NCI-H1105 (cell line): ENCODE data around the gene EMILIN1.
"Not testable (repeated sequence)": the region's sequence is repeated elsewhere in the genome, so short reads cannot be mapped to it uniquely, and the experiment has no call there.

Experiments
- DNase-seq: peaks from one replicate; lab custom pipeline; 2025; lab: John Stamatoyannopoulos, UW

EMILIN1 gene

DNA sequence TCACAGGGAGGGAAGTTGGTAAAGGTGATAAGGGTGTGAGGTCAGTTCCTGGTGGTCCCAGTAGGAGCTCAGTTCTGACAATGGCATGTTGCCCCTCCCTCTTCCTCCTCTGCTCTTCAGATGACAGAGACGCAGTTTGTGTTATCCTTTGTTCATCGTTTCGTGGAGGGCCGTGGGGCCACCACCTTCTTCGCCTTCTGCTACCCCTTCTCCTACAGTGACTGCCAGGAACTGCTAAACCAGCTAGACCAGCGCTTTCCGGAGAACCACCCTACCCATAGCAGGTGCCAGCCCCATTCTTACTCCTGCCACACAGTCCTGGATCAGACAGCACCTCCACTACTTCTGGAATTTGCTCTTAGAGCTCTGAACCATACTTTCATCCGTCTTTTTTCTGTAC is 24.6 kb upstream of the EMILIN1 start:
- DNase-seq: no peak

DNA sequence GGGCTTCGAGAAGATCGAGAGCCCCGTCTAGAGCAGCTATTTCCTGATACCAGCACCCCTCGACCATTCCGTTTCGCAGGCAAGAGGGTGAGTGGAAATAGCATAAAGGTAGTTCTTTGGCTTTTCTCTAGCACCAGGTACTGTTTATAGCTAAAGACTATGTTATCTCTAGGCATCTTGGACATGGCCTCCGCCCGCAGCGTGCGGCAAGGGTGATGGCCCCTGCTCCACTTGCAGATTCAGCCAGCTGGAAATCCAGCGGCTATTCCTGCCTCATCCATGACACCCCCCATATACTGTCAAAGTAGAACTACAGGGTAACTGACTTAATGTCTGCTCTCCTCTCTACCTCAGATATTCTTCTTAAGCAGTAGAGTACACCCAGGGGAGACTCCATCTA is 23.7 kb upstream of the EMILIN1 start:
- DNase-seq: no peak

DNA sequence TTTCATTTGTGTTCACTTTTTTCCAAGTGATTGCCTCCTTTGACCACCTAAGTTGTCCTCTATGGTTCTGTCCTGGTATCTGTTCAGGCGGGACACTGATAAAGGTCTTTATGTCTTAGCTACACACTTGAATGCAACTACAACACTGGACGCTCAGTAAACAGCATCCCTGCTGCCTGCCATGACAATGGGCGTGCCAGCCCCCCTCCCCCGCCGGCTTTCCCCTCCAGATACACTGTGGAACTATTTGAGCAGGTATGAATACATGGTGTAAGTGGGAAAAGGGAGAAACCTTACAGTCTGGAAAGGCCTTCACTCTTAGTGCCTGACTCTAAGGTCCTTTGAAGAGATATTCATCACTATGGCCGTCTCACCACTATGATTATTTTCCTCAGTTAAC is 21.2 kb upstream of the EMILIN1 start:
- no peak for DNase-seq

DNA sequence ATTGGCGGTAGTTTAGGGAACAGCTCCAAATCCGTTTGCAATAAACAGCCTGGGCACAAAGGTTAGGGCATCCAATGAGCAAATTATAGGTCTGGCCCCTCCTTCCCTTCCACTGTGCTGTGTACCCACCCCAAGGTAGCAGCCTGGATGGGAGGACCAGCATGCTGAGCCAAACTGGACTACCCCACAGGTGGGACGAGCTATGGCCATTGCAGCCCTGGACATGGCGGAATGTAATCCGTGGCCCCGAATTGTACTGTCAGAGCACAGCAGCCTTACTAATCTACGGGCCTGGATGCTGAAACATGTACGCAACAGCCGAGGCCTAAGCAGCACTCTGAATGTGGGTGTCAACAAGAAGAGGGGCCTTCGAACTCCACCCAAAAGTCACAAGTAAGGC is 20.2 kb upstream of the EMILIN1 start:
- DNase-seq: no peak

DNA sequence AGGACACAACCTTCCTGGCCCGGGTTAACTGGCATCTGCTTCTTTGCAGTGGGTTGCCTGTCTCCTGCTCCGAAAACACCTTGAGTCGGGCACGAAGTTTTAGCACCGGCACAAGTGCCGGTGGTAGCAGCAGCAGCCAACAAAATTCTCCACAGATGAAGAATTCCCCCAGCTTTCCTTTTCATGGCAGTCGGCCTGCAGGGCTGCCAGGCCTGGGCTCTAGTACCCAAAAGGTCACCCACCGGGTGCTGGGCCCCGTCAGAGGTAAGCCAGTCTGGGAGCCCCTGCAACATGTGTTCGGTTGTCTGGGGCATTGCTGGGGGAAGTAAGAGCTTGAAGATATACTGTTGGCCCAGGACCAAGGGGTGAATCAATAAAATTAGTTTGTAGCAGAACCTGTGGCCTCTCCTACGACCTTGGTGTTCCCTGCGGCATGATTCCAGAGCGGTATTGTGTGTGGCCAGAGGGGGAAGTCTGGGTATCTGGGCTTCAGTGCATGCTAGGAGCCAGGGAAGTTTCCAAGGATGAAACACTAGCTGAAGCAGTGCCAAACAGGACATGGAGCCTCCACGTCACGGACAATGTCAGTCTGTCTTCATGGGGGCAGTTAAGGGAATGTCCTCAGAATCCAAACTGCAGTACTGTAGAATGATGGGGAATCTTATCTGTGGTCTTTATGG is 19.1 kb upstream of the EMILIN1 start:
- DNase-seq: no peak

DNA sequence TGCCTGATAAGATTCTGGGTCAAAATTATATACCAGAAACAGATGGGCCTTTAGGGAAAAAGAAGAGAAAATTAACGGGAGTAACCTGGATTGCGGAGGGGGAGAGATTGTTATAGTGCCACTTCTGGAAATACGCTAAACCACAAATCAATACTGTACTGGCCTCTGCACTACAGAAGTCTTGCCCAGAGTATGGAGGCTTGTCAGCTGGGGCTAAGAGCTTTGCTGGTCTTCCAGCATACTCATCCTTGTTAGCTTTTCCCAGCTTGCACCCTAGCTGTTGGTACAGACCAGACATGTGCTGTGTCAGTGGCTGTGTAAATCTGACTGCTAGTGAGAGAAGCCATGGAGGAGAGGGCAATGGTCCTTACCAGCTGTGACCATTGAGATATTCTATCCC is 18.1 kb upstream of the EMILIN1 start:
- no peak for DNase-seq

DNA sequence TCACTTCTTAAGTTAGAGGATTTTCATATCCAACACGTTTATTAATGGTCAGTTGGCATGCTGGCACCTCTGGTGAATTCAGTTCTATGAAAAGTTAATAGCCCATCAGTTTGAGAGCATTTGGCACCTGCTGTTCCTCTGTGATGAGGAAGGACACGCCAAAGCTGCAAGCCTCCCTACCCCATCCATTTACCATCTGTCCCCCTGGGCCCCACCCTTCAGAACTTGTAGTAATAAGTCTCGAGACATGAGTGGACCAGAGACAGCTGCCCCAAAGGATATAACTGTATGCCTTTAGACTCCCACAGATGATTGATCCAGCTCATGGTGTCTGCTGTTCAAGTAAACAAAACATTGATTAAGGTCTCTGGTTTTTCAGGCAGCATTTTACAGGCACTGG is 13.3 kb upstream of the EMILIN1 start:
- no peak for DNase-seq

DNA sequence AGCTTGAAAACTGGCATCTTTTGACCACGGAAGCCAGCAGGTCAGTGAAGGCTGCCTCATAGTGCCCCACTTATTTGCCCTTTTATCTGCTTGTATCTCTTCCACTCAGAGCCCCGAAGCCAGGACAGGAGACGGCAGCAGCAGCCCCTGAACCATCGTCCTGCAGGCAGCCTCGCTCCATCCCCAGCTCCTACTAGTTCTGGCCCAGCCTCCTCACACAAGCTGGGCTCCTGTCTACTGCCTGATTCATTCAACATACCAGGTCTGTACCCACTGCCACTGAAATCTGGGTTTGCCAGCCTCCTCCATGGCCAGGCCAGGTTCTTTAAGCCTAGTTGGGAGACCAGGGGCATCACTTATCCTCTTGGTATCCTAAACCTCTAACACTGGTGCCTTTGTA is 11.0 kb upstream of the EMILIN1 start:
- no peak for DNase-seq

DNA sequence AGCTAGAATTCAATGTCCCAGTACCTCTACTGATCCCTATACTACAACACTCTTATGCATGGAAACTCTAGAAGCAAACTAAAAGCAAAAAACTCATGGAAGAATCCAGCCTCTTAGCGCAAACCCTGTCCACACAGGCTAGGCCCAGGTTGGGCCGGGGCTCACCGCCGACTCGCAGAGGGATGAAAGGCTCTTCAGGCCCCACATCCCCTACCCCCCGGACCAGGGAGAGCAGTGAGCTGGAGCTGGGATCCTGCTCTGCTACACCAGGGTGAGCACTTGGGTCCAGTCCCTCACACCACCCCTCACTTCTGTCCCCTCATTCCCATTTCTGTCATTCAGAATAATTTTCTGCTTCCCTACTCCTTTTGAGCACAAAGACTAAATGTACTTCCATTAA is 9.0 kb upstream of the EMILIN1 start:
- DNase-seq: no peak

DNA sequence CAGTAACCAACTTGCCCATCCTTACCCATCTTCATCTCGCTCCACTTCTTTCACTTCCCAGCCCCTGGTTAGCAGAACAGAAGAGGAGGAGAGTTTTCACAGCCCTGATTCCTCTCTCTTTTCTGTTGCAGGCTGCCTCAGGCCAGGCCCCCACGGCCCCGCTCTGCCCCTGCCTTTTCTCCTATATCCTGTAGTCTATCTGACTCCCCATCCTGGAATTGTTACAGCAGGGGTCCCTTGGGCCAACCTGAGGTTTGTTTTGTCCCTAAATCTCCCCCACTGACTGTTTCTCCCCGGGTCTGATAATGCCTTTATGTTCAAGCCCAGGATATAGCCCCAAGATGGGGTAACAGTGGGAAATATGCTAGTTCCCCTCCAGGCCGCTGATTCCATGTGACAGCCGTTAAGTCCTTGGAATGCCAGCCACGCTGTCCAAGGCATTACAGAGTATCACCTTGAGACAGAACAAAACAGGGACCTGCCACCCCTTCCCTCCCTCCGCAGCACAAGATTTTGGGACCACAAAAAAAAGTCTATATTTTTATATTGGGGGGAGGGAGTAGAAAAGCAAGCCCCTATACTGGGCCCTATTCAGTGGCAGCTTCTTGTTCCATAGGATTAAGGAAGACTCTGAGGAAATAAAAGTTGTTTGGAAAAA is 8.3 kb upstream of the EMILIN1 start:
- no peak for DNase-seq

DNA sequence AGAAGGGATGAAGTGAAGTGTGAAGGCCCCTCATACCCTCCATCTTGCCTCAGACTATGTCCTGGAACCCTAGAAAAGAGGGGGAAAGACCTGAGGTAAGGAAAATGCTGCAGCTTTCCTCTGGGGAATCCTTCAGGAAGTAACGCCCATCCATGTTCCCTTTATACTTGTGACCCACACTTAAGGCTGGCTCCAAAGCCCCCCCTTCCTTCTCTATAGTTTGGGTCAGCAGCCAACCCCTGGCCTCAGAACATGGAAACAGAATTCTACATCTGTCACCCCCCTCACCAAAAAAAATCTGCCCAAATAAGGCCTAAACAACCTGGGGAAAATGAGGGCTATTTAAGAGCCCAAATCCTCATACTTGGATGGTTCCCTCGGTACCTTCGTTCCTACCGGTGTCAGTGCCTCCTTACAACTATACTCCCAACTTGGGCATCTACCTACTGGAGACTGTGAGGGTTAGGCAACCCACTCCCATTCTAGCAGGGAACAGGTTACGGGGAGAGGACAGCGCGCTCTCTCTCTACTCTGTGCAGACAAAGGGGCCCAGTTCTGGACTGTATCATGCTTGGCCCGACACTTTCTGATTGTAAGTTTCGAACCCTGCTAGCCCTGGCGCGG is 7.7 kb upstream of the EMILIN1 start:
- DNase-seq: no peak

DNA sequence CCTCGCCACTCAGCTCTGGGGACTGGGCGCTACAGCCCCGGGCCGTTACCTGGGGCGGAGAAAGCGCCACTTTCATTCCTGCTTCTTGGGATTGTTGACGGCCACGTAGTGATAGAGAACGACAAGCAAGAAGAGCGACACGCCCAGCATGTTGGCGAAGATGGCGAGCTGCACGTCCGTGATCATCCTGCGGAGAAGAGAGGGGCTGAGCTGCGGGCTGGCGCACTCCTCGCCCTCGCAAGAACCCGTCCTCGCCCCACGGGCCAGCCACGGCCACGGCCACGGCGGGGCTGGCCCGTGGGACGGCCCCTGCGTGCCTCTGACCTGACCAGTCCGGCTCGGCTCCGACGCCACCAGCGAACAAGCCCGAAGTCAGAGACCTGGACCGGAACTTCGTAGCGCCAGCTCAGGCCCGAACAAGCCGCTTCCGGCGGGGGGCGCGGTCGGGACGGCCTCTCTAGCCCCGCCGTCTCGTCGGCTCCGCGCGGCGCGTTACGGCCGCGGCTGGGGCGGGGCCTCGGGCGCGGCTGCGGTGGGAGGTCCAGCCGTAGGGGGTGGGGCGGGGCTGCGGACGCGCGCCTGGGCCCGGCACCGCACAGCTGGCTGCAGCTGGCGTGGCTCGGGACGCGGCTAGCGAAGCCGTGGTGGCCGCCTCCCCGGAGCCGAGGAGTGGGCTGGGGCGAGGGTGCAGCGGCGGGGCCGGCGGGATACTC is 7.0 kb upstream of the EMILIN1 start, which contains the start of gene OST4:
TSS of gene OST4 (minus strand) at position 378 of the 713 bp plus-strand sequence.
- DNase-seq: peak; percentile 83

DNA sequence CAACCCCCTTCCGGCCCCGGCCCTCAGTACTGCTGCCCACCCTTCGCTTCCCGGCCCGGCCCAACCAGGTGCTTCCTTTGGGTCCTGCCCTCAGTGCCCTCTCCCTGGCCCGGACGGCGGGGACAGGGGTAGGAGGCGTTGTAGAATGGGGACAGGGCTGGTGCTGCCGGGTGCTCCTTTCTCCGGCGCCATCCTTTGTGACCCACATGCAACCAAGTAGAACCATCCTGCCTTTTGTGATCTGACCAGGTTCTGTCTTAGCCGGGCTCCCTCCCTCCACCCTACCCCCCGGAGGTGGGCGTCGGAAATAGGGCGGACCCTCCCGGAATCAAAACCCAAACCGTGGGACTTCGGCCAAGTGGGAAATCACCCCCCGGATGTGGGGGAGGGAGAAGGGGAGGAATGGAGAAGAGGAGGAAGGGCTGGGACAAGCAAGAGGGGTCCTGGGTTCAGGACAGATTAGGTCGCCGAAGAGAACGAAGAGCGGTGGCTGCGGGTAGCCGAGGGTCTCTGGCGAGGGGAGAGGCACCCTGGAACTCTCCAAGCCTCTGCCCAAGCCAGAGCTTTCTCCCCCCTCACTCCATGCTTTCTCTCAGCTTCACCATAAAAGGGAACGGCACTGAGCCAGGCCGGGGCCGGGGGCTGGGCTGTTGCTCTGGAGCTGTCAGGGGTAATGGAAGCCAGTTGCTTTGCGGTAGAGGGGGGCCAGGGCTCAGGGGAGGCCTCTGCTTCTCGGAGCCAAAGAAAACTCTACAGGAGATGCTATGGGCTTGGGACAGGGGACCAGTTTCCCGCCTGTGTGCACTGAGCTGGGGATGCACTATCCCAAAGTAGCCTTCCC is 6.2 kb upstream of the EMILIN1 start:
- DNase-seq: no peak

DNA sequence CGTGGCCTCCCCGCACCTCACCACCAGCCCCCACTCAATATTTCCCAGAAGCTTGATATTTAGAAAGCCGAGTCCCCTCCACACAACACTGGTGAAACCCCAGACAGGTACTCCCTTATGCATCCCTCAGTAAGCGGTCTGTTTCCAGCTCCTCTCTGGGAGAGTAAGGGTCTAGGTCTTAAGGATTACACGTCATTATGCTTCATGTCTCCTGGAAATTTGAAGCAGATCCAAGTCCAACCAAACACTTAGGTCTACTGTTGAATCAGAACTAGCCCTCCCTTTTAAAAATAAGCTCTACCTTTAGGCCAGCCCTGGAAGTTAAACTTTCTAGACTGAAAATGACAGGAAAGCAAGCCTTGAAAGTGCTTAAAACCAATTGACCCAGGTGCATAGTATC is 5.5 kb upstream of the EMILIN1 start:
- DNase-seq: no peak

DNA sequence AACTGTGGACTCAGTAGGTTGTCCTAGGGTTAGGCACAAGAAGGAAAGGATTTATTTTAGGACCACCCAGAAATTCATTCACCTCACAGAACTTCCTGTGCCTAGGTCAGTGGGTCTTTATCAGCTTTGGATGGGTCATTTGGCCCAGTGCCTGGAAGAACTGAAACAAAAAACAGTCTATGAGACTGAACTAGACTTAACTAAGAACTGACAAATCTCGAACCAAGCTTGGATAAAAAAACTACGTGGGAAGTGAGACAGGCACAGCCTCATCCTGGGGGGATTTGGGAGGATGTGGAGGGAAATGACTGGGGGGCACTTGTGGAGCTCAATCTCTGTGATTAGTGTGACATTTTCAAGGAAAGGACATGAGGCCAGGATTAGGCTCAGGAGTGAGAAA is 4.6 kb upstream of the EMILIN1 start:
- DNase-seq: no peak

DNA sequence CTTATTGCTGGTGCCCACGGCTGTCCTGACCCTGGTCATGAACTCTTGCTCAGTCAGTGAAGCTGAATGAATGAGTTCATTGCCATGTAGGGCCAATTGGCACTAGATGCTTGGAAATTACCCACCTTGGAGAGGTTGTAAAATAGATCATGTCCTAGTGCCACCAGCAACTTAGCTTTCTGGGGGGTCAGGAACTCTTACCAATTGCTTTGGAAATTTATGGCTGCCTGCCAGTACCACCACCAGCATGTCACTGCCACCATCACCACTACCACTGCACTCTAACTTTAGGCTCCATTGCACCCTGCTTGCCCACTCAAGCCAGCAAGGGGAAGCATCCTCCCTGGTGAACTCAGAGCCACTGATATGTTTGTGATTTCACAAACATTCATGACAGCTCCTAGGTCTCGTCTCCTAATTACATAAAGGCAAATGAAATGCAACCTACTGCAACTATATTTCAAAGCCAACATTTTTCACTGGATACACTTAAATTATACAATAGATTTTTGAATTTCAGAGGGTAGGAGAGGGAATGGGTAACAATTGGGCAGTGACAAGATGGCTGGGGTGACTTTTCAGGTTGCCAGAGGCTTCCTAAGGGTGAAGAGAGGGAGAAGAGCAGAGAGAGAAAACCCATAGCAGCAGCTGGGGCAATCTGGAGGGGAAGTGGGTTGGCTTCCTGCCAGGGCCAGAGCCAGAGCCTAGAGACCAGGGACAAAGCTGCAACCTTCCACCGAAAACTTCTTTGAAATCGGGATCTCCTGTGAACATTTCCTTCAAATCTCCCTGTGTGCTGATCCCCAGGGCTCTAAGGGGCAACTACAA is 3.5 kb upstream of the EMILIN1 start:
- DNase-seq: peak; percentile 11

DNA sequence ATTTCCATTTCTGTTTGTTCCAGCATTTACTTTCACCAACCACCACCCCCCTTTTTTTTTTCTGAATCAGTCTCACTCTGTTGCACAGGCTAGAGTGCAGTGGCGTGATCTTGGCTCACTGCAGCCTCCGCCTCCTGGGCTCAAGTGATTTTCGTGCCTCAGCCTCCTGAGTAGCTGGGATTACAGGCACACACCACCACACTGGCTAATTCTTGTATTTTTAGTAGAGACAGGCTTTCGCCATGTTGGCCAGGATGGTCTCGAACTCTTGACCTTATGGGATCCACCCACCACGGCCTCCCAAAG is 2.9 kb upstream of the EMILIN1 start:
- not testable (repeated sequence) for DNase-seq

DNA sequence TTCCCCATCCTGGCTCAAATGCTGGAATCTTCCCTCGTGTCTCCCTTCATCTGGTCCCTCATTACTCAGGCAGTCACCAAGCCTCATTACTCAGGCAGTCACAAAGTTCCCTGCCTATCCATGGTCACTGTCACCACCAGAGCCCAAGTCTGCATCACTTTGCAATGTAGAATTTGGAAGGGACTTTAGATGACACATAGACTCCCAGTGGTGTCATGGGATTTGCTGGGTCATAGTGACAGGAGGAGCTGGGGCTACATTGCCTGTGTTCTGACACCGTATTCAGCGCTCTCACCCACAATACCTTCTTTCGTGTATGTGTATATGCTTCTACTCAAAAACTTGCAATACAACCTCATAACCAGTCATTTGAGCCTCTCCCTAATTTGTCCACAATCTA is 2.1 kb upstream of the EMILIN1 start:
- no peak for DNase-seq

DNA sequence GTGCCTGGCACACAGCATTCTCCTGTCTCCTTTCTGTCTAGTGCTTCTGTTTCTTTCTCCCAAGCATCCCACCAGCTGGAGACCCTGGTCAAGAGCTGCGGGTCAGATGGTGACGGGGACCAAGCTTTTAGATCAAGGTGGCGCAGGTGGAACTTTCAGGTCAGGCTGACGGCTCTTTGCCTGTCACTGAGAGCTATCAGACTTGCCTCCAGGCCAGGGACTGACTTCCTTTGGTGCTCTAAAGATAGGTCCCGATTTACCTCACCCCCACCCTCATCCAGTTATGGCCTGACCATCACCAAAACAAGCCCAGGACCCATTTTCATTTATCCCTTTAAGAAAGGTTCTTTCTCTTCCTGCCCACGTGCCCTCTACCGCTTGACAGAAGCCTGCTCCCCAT is 1.2 kb upstream of the EMILIN1 start:
- DNase-seq: no peak

DNA sequence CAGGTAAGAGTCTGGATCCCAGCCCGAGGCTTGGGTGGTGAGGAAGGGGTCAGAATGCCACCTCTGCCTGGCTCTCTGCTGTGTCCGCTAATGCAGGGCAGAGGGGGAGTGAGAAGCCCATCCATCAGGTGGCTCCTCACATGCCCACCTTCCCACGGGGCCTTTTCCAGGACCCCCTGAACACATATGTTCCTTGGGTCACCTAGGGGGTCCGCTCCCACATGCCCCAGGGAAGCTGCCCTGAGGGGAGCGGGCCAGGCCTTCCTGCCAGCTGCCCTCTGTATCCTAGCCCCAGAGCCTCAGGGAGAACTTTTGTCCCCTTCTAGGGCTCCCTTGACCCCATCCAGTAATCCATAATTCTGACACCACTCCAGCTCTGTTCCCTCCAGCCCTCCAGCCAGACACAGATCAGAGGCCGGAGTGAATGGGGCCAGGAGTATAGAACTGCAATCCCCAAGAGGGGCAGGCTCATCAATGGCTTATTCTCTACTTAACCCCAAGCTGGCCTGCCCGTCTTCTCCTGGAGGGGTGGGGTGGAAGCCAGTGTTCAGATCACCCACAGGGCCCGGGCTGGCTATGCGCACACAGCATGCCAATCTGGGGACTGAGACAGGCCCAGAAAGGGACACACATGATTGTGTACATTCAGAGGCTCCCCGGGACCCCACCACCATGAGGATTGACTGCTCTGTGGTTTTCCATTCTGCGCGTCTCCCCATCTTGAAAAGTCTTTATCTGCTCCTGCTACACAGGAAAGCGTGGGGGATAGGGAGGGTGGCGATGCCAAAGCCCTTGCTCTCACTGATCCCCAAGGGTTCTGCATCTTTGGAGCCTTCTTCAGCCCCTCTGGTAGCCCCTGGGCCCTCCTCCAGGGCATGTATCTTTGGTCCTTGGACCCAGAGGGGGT is 1.1 kb downstream of the EMILIN1 start:
- DNase-seq: no peak
